GM18508 (cell line): Measurements from ENCODE around the gene POLE.
A peak's percentile ranks its signal among the peaks of the same experiment; 100 is the strongest.
"Not testable (repeated sequence)": the region's sequence is repeated elsewhere in the genome, so short reads cannot be mapped to it uniquely, and the experiment has no call there.

Experiments used
- ATAC-seq: cut with Tn5 transposase; IDR thresholded peaks from one replicate; pipeline ENCODE4 v1.9.1; 2021; ENCODE audit warnings: moderate number of reproducible peaks; ENCODE audit not compliant: insufficient read depth, unreplicated experiment

The POLE gene

GRCh38 chr12:132719141-132719953 is 32.2 kb upstream of the POLE start:
- ATAC-seq = no peak

- ATAC-seq = no peak
Observed at GRCh38 chr12:132718644-132719043, 31.5 kb upstream of the POLE start.

DNA sequence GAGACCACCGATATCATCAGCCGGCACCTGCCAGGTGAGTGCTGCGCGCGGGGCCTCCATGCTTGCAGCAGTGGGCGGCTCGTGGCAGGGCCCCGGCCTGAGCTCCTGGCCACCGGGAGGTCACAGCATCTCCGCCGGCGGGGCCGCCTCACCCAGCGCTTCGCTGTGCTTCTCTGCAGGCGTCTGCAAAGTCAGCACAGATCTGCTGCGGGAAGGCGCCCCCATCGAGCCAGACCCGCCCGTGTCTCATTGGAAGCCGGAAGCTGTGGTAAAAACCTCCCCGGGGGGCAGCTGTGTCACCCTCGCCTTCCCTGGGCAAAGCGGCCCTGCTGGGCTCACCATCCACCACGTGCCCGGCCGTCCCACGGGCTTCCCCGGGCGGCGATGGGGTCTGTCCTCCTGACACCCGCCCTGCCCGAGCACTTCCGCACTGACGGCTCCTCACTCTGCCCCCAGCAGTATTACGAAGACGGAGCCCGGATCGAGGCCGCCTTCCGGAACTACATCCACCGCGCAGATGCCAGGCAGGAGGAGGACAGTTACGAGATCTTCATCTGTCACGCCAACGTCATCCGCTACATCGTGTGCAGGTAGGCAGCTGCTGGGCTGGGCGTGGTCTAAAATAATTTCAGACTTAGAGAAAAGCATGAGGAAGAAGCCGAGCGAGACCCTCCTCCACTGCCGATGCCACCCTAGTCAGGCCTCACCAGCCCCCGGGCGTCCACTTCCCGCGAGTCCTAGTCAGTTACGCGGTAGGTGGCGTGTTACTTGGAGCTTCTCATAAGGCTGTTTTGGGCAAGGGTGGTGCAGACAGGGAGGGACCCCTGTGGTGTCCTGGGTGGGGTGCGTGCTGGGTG is 30.6 kb upstream of the POLE start:
- ATAC-seq = no peak

GRCh38 chr12:132717011-132717410 is 29.9 kb upstream of the POLE start:
- ATAC-seq = no peak

- no peak for ATAC-seq
Observed at GRCh38 chr12:132716356-132716755, 29.2 kb upstream of the POLE start.

- ATAC-seq = no peak
Observed at GRCh38 chr12:132715874-132716273, 28.7 kb upstream of the POLE start.

DNA sequence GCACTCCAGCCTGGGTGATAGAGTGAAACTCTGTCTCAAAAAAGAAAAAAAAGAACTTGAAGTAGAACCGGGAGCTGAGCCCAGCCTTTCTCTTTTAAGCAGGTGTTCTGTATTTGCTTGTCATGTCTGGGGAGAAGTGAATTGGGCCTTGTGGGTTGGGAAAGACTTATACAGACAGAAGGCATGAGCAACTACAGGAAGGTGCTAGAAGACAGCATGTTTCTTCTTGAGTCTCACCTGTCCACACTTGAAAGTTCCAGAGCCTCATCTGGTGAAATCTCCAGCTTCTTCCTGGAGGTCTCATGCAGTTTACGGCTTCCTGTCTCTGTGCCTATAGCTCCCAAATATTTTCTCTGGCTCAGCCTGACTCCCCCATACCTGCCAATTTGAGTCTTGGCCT is 26.0 kb upstream of the POLE start:
- ATAC-seq = no peak

GRCh38 chr12:132711080-132711843 is 24.1 kb upstream of the POLE start:
- ATAC-seq = no peak

DNA sequence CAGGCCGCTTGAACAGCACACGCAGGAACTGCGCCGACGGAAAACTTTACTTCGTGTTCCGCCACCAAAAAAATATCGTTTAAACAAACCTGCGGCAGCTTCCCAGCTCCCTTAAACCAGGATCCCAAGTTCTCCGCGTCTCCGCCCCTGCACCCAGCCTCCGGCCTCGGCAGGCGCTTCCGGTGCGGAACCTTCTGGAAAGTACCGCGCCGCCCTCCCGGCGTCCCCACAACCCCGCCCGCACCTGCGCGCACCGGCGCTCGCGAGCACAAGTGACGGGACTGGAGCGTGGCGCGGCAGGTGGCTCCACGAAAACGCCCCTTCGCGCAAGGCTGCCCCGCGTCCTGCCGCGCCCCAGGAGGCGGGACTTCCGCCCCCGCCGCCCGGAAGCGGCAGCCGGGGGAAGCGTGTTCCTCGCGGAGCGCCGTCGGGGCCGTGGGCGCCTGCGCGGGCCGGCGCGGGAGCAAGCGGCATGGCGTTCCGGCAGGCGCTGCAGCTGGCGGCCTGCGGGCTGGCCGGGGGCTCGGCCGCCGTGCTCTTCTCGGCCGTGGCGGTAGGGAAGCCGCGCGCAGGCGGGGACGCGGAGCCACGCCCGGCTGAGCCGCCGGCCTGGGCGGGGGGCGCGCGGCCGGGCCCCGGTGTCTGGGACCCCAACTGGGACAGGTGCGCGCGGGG is 23.4 kb upstream of the POLE start, which contains the start of gene PGAM5:
Gene PGAM5, plus strand, starts transcription at position 438 of the 675 bp plus-strand sequence. Its CDS starts 35 bp downstream, at position 473.
- ATAC-seq = peak; percentile 46

GRCh38 chr12:132710043-132710404 is 22.9 kb upstream of the POLE start:
- ATAC-seq = peak; percentile 15

GRCh38 chr12:132708150-132708549 is 21.0 kb upstream of the POLE start:
- ATAC-seq = no peak

DNA sequence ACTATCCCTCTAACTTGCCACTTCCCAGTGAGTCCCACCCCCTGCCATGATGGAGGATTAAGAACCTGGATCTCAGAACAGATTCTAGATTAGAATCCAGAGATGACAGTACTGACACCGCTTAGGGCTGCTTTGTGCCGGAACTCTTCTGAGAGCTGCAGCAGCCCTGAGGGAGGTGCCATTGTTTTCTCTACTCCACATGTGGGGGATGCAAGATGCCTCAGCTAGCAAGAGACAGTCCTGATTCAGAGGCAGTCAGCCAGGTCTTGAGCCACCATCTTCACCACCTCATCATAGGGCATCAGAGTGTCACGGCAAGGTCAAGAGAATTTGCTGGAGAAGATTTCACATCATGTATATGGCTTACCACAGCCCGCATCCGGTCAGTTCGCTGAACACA is 20.1 kb upstream of the POLE start:
- ATAC-seq = no peak

GRCh38 chr12:132703641-132704040 is 16.5 kb upstream of the POLE start:
- no peak for ATAC-seq

DNA sequence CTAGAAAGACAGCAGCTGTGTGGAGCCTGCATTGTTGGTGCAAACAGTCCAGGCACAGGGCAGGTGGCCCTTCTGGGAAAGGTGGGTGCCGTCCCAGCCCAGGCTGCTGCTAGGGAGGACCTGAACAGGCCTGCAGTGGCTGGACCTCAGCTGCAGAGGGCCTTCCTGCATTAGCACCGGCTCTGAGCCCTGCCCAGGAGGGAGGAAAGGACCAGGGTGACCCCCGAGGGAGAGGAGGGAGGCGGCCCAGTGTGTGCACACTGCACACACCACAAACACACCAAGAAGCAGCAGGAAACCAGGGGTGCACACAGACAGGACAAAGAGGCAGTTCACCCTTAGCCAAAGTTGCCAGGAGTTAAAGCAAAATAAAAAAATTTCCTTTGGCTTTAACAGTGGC is 15.5 kb upstream of the POLE start:
- no peak for ATAC-seq

DNA sequence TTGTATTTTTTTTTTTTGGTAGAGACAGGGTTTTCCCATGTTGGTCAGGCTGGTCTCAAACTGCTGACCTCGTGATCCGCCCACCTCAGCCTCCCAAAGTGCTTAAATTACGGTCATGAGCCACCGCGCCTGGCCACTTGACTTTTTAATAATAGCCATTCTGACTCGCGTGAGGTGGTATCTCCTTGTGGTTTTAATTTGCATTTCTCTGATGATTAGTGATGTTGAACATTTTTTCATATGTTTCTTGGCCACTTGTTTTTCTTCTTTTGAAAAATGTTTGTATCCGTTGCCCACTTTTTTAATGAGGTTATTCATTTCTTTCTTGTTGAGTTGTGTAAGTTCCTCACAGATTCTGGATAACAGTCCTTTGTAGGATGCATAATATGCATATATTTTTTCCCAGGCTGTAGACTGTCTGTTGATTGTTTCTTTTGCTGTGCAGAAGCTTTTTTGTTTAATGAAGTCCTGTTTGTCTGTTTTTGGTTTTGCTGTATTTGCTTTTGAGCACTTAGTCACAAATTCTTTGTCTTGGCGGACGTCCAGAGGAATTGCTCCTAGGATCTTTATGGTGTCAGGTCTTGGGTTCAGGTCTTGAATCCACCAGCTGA is 13.2 kb upstream of the POLE start:
- ATAC-seq = no peak

GRCh38 chr12:132698341-132698740 is 11.2 kb upstream of the POLE start:
- ATAC-seq = no peak

- ATAC-seq = no peak
Observed at GRCh38 chr12:132695431-132695830, 8.3 kb upstream of the POLE start.

- ATAC-seq = not testable (repeated sequence)
Observed at GRCh38 chr12:132694888-132695287, 7.7 kb upstream of the POLE start.

- not testable (repeated sequence) for ATAC-seq
Observed at GRCh38 chr12:132692030-132692429, 4.9 kb upstream of the POLE start.

GRCh38 chr12:132690112-132690511 is 3.0 kb upstream of the POLE start:
- ATAC-seq = no peak
